Neuronal stem cell (in vitro differentiated cells): ENCODE measurements around the gene ZNF211.
A peak's percentile ranks its signal among the peaks of the same experiment; 100 is the strongest.

Source experiments
- DNase-seq: peaks from one replicate; pipeline ENCODE4 v3.0.0-alpha.2; 2013; ENCODE audit warnings: low spot score
- H2AFZ ChIP-seq: one replicate; pipeline ENCODE4 v1.6.1; 2013; ENCODE audit warnings: mild to moderate bottlenecking, low read length, inconsistent platforms
- H2AK5ac ChIP-seq: 2 replicates; pipeline ENCODE4 v1.6.1; 2013; ENCODE audit warnings: low read depth, mild to moderate bottlenecking, inconsistent platforms, low read length, moderate library complexity, mixed read lengths
- H2BK120ac ChIP-seq: 2 replicates; pipeline ENCODE4 v1.6.1; 2013; ENCODE audit warnings: low read depth, mild to moderate bottlenecking, inconsistent platforms, low read length, moderate library complexity, mixed read lengths
- H2BK12ac ChIP-seq: one replicate; pipeline ENCODE4 v1.6.1; 2013; ENCODE audit warnings: low read length, inconsistent platforms
- H2BK15ac ChIP-seq: 2 replicates; pipeline ENCODE4 v1.6.1; 2013; ENCODE audit warnings: mild to moderate bottlenecking, low read length, inconsistent platforms, mixed read lengths
- H2BK5ac ChIP-seq: one replicate; pipeline ENCODE4 v1.6.1; 2013; ENCODE audit warnings: inconsistent platforms, mild to moderate bottlenecking, low read length, moderate library complexity
- H3K14ac ChIP-seq: one replicate; pipeline ENCODE4 v1.6.1; 2013; ENCODE audit warnings: low read length, inconsistent platforms
- H3K18ac ChIP-seq: 2 replicates; pipeline ENCODE4 v1.6.1; 2013; ENCODE audit warnings: low read length, inconsistent platforms
- H3K23ac ChIP-seq: 2 replicates; pipeline ENCODE4 v1.6.1; 2013; ENCODE audit warnings: low read depth, mild to moderate bottlenecking, mixed read lengths, low read length, inconsistent platforms; ENCODE audit not compliant: poor library complexity
- H3K27ac ChIP-seq: replicated peaks from 3 replicates; pipeline ENCODE4 v1.5.1; 2013; ENCODE audit warnings: low read length, inconsistent platforms
- H3K27me3 ChIP-seq, 3 experiments: 2 replicates each; pipeline ENCODE4 v1.6.1; 2013; ENCODE audit warnings: low read length in 3 of 3, mild to moderate bottlenecking in 2 of 3, inconsistent platforms in 1 of 3, low read depth in 1 of 3, mixed read lengths in 1 of 3, moderate library complexity in 1 of 3; ENCODE audit not compliant: control insufficient read depth in 3 of 3, insufficient read depth in 3 of 3
- H3K36me3 ChIP-seq, 2 donors: replicated peaks in 1 of 2; 2 replicates each; pipeline ENCODE4 v1.6.1; 2013; ENCODE audit warnings: low read length in 2 of 2; ENCODE audit not compliant: control insufficient read depth in 2 of 2, insufficient read depth in 2 of 2
- H3K4ac ChIP-seq: 2 replicates; pipeline ENCODE4 v1.6.1; 2013; ENCODE audit warnings: inconsistent platforms, mild to moderate bottlenecking, low read length, moderate library complexity
- H3K4me1 ChIP-seq, 2 donors: 1 replicate in 1 of 2; 2 replicates in 1 of 2; pipeline ENCODE4 v1.6.1; 2013; ENCODE audit warnings: low read length in 2 of 2, low read depth in 1 of 2; ENCODE audit not compliant: control insufficient read depth in 2 of 2, insufficient read depth in 1 of 2
- H3K4me2 ChIP-seq: one replicate; pipeline ENCODE4 v1.6.1; 2013; ENCODE audit warnings: mild to moderate bottlenecking, low read length, inconsistent platforms; ENCODE audit not compliant: insufficient read depth, poor library complexity, severe bottlenecking
- H3K4me3 ChIP-seq, 2 donors: 2 replicates each; pipeline ENCODE4 v1.5.1; 2013; ENCODE audit warnings: low read length in 2 of 2, mild to moderate bottlenecking in 2 of 2, inconsistent platforms in 1 of 2, moderate library complexity in 1 of 2
- H3K79me1 ChIP-seq: one replicate; pipeline ENCODE4 v1.6.1; 2013; ENCODE audit warnings: low read depth, mild to moderate bottlenecking, inconsistent platforms, low read length, moderate library complexity
- H3K9ac ChIP-seq: one replicate; pipeline ENCODE4 v1.6.1; 2013; ENCODE audit warnings: mild to moderate bottlenecking, low read depth, low read length, inconsistent platforms; ENCODE audit not compliant: poor library complexity
- H3K9me3 ChIP-seq, 2 donors: replicated peaks in 1 of 2; 2 replicates each; pipeline versions ENCODE3 to v1.6.1; 2013; ENCODE audit warnings: low read length in 2 of 2, mild to moderate bottlenecking in 2 of 2, inconsistent platforms in 1 of 2, low read depth in 1 of 2, mixed read lengths in 1 of 2, moderate library complexity in 1 of 2; ENCODE audit not compliant: control insufficient read depth in 2 of 2, insufficient read depth in 1 of 2
- H4K8ac ChIP-seq: one replicate; pipeline ENCODE4 v1.6.1; 2013; ENCODE audit warnings: low read depth, mild to moderate bottlenecking, inconsistent platforms, low read length, moderate library complexity
- H4K91ac ChIP-seq: one replicate; pipeline ENCODE4 v1.6.1; 2013; ENCODE audit warnings: low read length, low read depth, mild to moderate bottlenecking, inconsistent platforms; ENCODE audit not compliant: poor library complexity
- WGBS, 2 donors: extraction: QIAGEN DNeasy Blood & Tissue Kit; methylation state at CpG; one replicate each; pipeline ENCODE4 v1.1.7; 2013; ENCODE audit warnings: missing lambda C conversion rate in 2 of 2, mixed read lengths in 1 of 2; ENCODE audit not compliant: insufficient read length in 2 of 2, insufficient replicate concordance in 1 of 2; ENCODE audit errors: extremely low coverage in 2 of 2; 5-methylcytosine and 5-hydroxymethylcytosine counted together

Gene ZNF211

DNA sequence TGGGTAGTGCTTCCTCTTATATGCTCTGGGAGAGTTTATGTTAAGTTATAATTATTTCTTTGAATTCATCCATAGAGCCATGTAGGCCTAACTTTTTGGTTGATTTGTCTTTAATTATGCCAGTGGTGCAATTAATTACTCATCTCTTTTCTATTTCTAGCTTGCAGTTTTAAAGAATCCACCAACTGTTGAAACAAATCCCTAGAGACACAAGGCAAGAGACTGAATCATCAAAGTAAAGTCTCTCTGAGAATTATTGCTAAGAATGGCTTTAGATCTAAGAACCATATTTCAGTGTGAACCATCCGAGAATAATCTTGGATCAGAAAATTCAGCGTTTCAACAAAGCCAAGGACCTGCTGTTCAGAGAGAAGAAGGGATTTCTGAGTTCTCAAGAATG, 42.9 kb downstream of the ZNF211 start:
- Histone ChIP-seq H3K9ac (no peak overlapping the region), H3K36me3 (no peaks in the 10 kb centered on the region), H3K9me3 (peaks cover 0 to 4% of the 10 kb centered on the region in 2 donors), H3K18ac (no peak overlapping the region), H3K27ac (no peak overlapping the region), H3K4me2 (no peak overlapping the region), H3K79me1 (no peaks in the 10 kb centered on the region), H2BK5ac (no peak overlapping the region), H2BK120ac (no peak overlapping the region), H2BK12ac (no peak overlapping the region), H4K8ac (no peak overlapping the region), H2AK5ac (no peak overlapping the region), H3K14ac (no peak overlapping the region), H3K4me1 (no peaks in the 10 kb centered on the region), H3K27me3 (peaks cover 0 to 7% (median 0%) of the 10 kb centered on the region in 3 experiments), H2BK15ac (no peak overlapping the region), H3K23ac (no peak overlapping the region), H4K91ac (no peak overlapping the region), H2AFZ (no peak overlapping the region), H3K4ac (no peak overlapping the region), H3K4me3 (no peak overlapping the region)
- no CpG with 5 or more reads among the region's 2 CpGs for WGBS, 2 donors
- no peak for DNase-seq

DNA sequence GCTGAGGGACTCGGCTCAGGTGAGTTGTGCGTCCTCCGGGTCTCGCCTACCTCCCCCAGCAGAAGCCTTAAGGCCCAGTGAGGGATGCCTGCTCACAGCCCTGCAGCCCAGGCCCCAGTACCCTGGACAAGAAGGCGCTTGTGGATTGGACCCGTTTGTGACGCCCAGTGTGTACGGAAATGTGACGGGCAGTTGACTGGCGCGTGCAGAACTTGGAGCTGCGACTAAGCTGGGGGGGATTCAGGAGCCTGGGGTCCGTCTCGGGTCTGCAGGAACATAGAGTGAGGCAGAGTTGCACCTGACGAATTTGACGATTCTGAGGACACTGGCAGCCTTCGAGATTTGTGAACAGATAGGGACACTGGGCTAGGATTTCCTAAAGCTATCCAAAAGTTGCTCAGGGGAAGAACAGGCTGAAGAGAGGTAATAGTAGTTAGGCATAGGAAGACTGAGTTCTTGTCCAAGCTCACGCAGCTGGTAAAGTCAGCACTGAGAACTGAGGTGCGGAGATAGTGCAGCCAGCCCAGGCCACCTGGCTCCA, 49.3 kb downstream of the ZNF211 start:
- H3K9ac ChIP-seq, result peak overlapping the region; percentile 96
- H3K18ac ChIP-seq, result peak overlapping the region; percentile 92
- WGBS, 2 donors, result no CpG with 5 or more reads among the region's 19 CpGs
- H3K79me1 ChIP-seq, result peaks cover 27% of the 10 kb centered on the region
- no peak overlapping the region for H2BK120ac ChIP-seq
- H3K14ac ChIP-seq, result no peak overlapping the region
- no peak overlapping the region for H2BK12ac ChIP-seq
- no peak for DNase-seq
- H3K4me1 ChIP-seq, result peaks cover 2 to 5% of the 10 kb centered on the region in 2 donors
- no peak overlapping the region for H2BK15ac ChIP-seq
- H3K27me3 ChIP-seq, result peaks cover 0 to 4% (median 0%) of the 10 kb centered on the region in 3 experiments
- H2AK5ac ChIP-seq, result peak overlapping the region; percentile 97
- peak overlapping the region; percentile 3 for H4K91ac ChIP-seq
- peak overlapping the region; percentile 98 for H4K8ac ChIP-seq
- H3K4ac ChIP-seq, result peak overlapping the region; percentile 53
- H3K9me3 ChIP-seq, result peaks cover 47 to 49% of the 10 kb centered on the region in 2 donors
- peak overlapping the region; percentile 81 for H2AFZ ChIP-seq
- no peak overlapping the region for H2BK5ac ChIP-seq
- peak overlapping the region; percentile 93 to 99 for H3K4me3 ChIP-seq
- H3K23ac ChIP-seq, result peak overlapping the region; percentile 87
- peaks cover 42 to 46% of the 10 kb centered on the region in 2 donors for H3K36me3 ChIP-seq
- H3K27ac ChIP-seq, result no peak overlapping the region
- H3K4me2 ChIP-seq, result peak overlapping the region; percentile 81

DNA sequence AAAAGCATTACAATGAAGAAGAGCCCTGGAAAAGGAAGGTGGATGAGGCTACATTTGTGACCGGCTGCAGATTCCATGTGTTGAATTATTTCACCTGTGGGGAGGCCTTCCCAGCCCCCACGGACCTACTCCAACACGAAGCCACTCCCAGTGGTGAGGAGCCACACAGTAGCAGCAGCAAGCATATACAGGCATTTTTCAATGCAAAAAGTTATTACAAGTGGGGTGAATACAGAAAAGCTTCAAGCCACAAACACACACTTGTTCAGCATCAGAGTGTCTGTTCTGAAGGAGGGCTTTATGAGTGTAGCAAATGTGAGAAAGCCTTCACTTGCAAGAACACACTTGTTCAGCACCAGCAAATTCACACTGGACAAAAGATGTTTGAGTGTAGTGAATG, 53.8 kb downstream of the ZNF211 start:
- H4K8ac ChIP-seq, result no peak overlapping the region
- H3K27me3 ChIP-seq, result no peaks in the 10 kb centered on the region
- H2AK5ac ChIP-seq, result no peak overlapping the region
- no peak overlapping the region for H3K14ac ChIP-seq
- peaks cover 30% of the 10 kb centered on the region for H3K79me1 ChIP-seq
- H3K4me3 ChIP-seq, result no peak overlapping the region
- no peak overlapping the region for H2BK120ac ChIP-seq
- peaks cover 62 to 88% of the 10 kb centered on the region in 2 donors for H3K36me3 ChIP-seq
- no CpG with 5 or more reads among the region's 3 CpGs for WGBS, 2 donors
- no peak for DNase-seq
- no peak overlapping the region for H3K18ac ChIP-seq
- no peak overlapping the region for H2BK5ac ChIP-seq
- no peak overlapping the region for H3K23ac ChIP-seq
- peaks cover 2 to 5% of the 10 kb centered on the region in 2 donors for H3K4me1 ChIP-seq
- H2BK12ac ChIP-seq, result no peak overlapping the region
- H3K9ac ChIP-seq, result no peak overlapping the region
- H3K9me3 ChIP-seq, result peaks cover 70 to 88% of the 10 kb centered on the region in 2 donors
- H2AFZ ChIP-seq, result no peak overlapping the region
- no peak overlapping the region for H2BK15ac ChIP-seq
- H3K27ac ChIP-seq, result no peak overlapping the region
- H3K4me2 ChIP-seq, result no peak overlapping the region
- H4K91ac ChIP-seq, result no peak overlapping the region
- H3K4ac ChIP-seq, result no peak overlapping the region

DNA sequence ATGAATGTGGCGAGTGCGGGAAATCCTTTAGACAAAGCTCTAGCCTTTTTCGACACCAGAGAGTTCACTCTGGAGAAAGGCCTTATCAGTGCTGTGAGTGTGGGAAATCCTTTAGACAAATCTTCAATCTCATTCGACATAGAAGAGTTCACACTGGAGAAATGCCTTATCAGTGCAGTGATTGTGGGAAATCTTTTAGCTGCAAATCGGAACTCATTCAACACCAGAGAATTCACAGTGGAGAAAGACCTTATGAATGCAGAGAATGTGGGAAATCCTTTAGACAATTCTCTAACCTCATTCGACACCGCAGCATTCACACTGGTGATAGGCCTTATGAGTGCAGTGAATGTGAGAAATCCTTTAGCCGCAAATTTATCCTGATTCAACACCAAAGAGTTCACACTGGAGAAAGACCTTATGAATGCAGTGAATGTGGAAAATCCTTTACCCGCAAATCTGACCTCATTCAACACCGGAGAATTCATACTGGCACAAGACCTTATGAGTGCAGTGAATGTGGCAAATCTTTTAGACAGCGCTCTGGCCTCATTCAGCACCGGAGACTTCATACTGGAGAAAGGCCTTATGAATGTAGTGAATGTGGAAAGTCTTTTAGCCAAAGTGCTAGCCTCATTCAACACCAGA, 54.5 kb downstream of the ZNF211 start:
- no peak overlapping the region for H3K18ac ChIP-seq
- no peak overlapping the region for H3K14ac ChIP-seq
- H2AFZ ChIP-seq, result no peak overlapping the region
- no peak overlapping the region for H3K23ac ChIP-seq
- no peak overlapping the region for H2BK120ac ChIP-seq
- no peak overlapping the region for H3K27ac ChIP-seq
- peaks cover under 1 to 4% of the 10 kb centered on the region in 2 donors for H3K4me1 ChIP-seq
- peaks cover 25% of the 10 kb centered on the region for H3K79me1 ChIP-seq
- no peaks in the 10 kb centered on the region for H3K27me3 ChIP-seq
- H2AK5ac ChIP-seq, result no peak overlapping the region
- H3K36me3 ChIP-seq, result peaks cover 62 to 91% of the 10 kb centered on the region in 2 donors
- no peak overlapping the region for H3K4ac ChIP-seq
- no peak overlapping the region for H2BK15ac ChIP-seq
- no peak overlapping the region for H2BK5ac ChIP-seq
- H3K4me3 ChIP-seq, result no peak overlapping the region
- H3K9me3 ChIP-seq, result peaks cover 70 to 93% of the 10 kb centered on the region in 2 donors
- DNase-seq, result no peak
- no peak overlapping the region for H3K4me2 ChIP-seq
- H3K9ac ChIP-seq, result no peak overlapping the region
- H4K8ac ChIP-seq, result no peak overlapping the region
- WGBS, 2 donors, result no CpG with 5 or more reads among the region's 12 CpGs
- H2BK12ac ChIP-seq, result no peak overlapping the region
- no peak overlapping the region for H4K91ac ChIP-seq
